ENCODE measurements around the gene SMAD2.

The SMAD2 gene

DNA sequence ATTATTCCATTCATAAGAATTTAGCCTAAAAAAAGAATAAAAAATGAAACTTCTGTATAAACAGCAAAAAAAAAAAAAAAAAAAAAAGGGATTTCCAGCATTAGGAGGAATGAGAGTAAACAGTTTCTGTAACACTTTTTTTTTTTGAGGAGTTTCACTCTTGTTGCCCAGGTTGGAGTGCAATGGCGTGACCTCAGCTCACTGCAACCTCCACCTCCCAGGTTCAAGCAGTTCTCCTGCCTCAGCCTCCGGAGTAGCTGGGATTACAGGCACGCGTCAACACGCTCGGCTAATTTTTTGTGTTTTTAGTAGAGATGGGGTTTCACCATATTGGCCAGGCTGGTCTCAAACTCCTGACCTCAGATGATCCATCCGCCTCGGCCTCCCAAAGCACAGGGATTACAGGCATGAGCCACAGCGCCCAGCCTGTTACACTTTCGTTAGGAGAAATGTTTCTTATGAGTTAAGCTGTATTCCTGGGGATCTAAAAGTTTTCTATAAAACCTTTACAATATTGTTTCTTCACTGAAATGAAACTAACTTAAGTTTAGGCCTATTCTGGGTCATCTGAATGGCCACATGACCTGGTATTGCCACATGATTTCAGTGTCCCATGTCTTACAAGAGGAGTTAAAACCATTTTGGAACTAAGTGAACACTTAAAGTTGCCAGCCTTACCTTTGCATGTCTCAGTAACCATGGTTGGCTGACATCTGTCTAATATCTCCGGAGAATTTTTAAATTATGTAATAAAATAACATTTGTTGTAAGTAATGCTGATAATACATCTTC, 17.5 kb downstream of the SMAD2 start:
- Histone ChIP-seq H3K9me3 (ENCODE audit: severe bottlenecking) (no peaks in the 10 kb centered on the region), H3K27ac (ENCODE audit: poor library complexity, severe bottlenecking) (no peak overlapping the region), H3K27me3 (ENCODE audit: insufficient read depth, poor library complexity, severe bottlenecking) (no peaks in the 10 kb centered on the region), H3K4me1 (ENCODE audit: insufficient read depth, poor library complexity, severe bottlenecking) (peaks cover 16% of the 10 kb centered on the region), H3K36me3 (ENCODE audit: low read depth) (peaks cover 15% of the 10 kb centered on the region), H3K4me3 (ENCODE audit: severe bottlenecking) (no peak overlapping the region)
- TF ChIP-seq, protein P1, sequence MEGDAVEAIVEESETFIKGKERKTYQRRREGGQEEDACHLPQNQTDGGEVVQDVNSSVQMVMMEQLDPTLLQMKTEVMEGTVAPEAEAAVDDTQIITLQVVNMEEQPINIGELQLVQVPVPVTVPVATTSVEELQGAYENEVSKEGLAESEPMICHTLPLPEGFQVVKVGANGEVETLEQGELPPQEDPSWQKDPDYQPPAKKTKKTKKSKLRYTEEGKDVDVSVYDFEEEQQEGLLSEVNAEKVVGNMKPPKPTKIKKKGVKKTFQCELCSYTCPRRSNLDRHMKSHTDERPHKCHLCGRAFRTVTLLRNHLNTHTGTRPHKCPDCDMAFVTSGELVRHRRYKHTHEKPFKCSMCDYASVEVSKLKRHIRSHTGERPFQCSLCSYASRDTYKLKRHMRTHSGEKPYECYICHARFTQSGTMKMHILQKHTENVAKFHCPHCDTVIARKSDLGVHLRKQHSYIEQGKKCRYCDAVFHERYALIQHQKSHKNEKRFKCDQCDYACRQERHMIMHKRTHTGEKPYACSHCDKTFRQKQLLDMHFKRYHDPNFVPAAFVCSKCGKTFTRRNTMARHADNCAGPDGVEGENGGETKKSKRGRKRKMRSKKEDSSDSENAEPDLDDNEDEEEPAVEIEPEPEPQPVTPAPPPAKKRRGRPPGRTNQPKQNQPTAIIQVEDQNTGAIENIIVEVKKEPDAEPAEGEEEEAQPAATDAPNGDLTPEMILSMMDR (IDR thresholded peaks at IDR 0.05; ENCODE audit: poor library complexity, severe bottlenecking), result no peak
- no peak for ATAC-seq (ENCODE audit: low read depth)
- DNase-seq (ENCODE audit: low spot score), result no peak

DNA sequence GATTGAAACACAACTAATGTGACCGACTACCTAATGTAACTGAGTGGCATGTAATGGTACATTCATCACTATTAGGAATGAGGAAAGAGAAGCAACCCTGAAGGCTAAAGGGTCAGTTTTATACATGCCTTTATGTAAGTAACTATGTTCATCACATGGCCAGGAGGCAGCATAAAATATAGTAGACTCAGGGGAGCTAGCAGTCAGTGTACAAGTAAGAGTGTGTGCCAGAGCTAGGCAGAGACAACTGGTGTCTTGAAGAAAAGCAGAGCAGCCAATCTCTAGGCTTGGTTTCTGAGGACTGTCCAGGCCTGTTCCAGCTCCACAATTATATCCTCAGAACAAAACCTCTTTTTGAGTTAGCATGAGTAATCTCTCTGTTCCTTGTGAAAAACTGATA, 18.1 kb downstream of the SMAD2 start:
- 0 out of 3 replicates have a peak, but pooled peaks have one; percentile 33 for ATAC-seq (ENCODE audit: low read depth)
- no peak overlapping the region for H3K27ac ChIP-seq (ENCODE audit: poor library complexity, severe bottlenecking)
- peaks cover 16% of the 10 kb centered on the region for H3K36me3 ChIP-seq (ENCODE audit: low read depth)
- H3K4me3 ChIP-seq (ENCODE audit: severe bottlenecking), result no peak overlapping the region
- peaks cover 16% of the 10 kb centered on the region for H3K4me1 ChIP-seq (ENCODE audit: insufficient read depth, poor library complexity, severe bottlenecking)
- no peaks in the 10 kb centered on the region for H3K27me3 ChIP-seq (ENCODE audit: insufficient read depth, poor library complexity, severe bottlenecking)
- no peaks in the 10 kb centered on the region for H3K9me3 ChIP-seq (ENCODE audit: severe bottlenecking)
- no peak for DNase-seq (ENCODE audit: low spot score)
- TF ChIP-seq, protein P1 (IDR thresholded peaks at IDR 0.05; ENCODE audit: poor library complexity, severe bottlenecking), result no peak

GRCh38 chr18:47911877-47912276, 18.6 kb downstream of the SMAD2 start:
- H3K27me3 ChIP-seq (ENCODE audit: insufficient read depth, poor library complexity, severe bottlenecking), result no peaks in the 10 kb centered on the region
- peaks cover 17% of the 10 kb centered on the region for H3K36me3 ChIP-seq (ENCODE audit: low read depth)
- no peak for ATAC-seq (ENCODE audit: low read depth)
- H3K4me1 ChIP-seq (ENCODE audit: insufficient read depth, poor library complexity, severe bottlenecking), result peaks cover 16% of the 10 kb centered on the region
- DNase-seq (ENCODE audit: low spot score), result no peak
- peaks cover under 1% of the 10 kb centered on the region for H3K9me3 ChIP-seq (ENCODE audit: severe bottlenecking)
- no peak overlapping the region for H3K27ac ChIP-seq (ENCODE audit: poor library complexity, severe bottlenecking)
- TF ChIP-seq, protein P1 (IDR thresholded peaks at IDR 0.05; ENCODE audit: poor library complexity, severe bottlenecking), result no peak
- no peak overlapping the region for H3K4me3 ChIP-seq (ENCODE audit: severe bottlenecking)

DNA sequence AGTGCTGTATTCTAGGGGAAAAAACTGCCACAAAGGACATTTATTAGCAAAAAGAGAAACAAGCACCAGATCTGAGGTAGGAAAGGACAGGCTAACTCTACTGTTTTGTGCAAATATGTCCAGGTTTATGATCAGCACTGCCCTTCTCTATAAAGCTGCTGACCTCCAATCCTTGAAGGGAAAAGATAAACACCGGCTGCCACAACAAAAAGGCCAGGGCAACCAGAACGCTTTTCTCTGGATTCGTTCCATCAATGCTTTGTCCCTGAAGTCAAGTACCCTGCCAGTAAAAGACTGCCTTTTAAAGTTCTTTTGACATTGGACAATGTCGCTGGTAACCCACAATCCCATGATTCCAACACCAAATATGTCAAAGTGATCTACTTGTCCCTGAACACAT, 21.0 kb downstream of the SMAD2 start:
- peaks cover 26% of the 10 kb centered on the region for H3K36me3 ChIP-seq (ENCODE audit: low read depth)
- TF ChIP-seq, protein P1 (IDR thresholded peaks at IDR 0.05; ENCODE audit: poor library complexity, severe bottlenecking), result no peak

DNA sequence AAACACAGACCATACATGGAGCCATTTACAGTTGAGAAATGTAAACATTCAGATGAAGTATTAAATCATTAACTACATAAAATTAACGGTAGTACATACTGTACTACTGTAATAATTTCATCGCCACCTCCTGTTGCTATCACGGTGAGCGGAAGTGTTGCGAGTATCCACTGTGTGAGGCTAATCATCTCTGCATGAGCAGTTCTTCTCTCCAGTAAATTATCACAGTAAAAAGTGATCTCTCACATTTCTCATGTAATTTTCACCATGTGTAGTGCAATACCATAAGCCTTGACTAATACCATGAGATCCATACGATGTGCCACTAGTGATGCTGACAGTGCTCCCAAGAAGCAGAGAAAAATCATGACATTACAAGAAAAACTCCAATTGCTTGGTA, 21.9 kb downstream of the SMAD2 start:
- peaks cover 4% of the 10 kb centered on the region for H3K9me3 ChIP-seq (ENCODE audit: severe bottlenecking)
- DNase-seq (ENCODE audit: low spot score), result no peak
- H3K27me3 ChIP-seq (ENCODE audit: insufficient read depth, poor library complexity, severe bottlenecking), result no peaks in the 10 kb centered on the region
- H3K36me3 ChIP-seq (ENCODE audit: low read depth), result peaks cover 20% of the 10 kb centered on the region; the same call in 1 of the 2 replicates
- TF ChIP-seq, protein P1 (IDR thresholded peaks at IDR 0.05; ENCODE audit: poor library complexity, severe bottlenecking), result no peak
- H3K4me1 ChIP-seq (ENCODE audit: insufficient read depth, poor library complexity, severe bottlenecking), result peaks cover 6% of the 10 kb centered on the region
- H3K4me3 ChIP-seq (ENCODE audit: severe bottlenecking), result no peak overlapping the region
- H3K27ac ChIP-seq (ENCODE audit: poor library complexity, severe bottlenecking), result no peak overlapping the region
- ATAC-seq (ENCODE audit: low read depth), result no peak

More for the DNA sequence above, 21.0 kb downstream of the SMAD2 start:
- ATAC-seq (ENCODE audit: low read depth), result no peak
- Histone ChIP-seq H3K4me1 (ENCODE audit: insufficient read depth, poor library complexity, severe bottlenecking) (peaks cover 6% of the 10 kb centered on the region), H3K4me3 (ENCODE audit: severe bottlenecking) (no peak overlapping the region), H3K27me3 (ENCODE audit: insufficient read depth, poor library complexity, severe bottlenecking) (no peaks in the 10 kb centered on the region), H3K27ac (ENCODE audit: poor library complexity, severe bottlenecking) (no peak overlapping the region), H3K9me3 (ENCODE audit: severe bottlenecking) (peaks cover 4% of the 10 kb centered on the region)
- DNase-seq (ENCODE audit: low spot score), result no peak
